Muscle layer of duodenum (tissue), 2 donors: ENCODE results near the gene CNN1.
"Not testable (repeated sequence)": the region's sequence is repeated elsewhere in the genome, so short reads cannot be mapped to it uniquely, and the experiment has no call there.

ENCODE experiments used
- H3K27ac ChIP-seq: one replicate; pipeline ENCODE4 v1.7.0; 2013; ENCODE audit warnings: mild to moderate bottlenecking, low read length
- H3K27me3 ChIP-seq: one replicate; pipeline ENCODE4 v1.7.0; 2013; ENCODE audit warnings: low read depth, mild to moderate bottlenecking, control low read depth, low read length
- H3K36me3 ChIP-seq, 2 donors: one replicate each; pipeline ENCODE4 v1.7.0; 2013; ENCODE audit warnings: low read length in 2 of 2, control low read depth in 1 of 2, mild to moderate bottlenecking in 1 of 2; ENCODE audit not compliant: insufficient read depth in 2 of 2, control insufficient read depth in 1 of 2
- H3K4me1 ChIP-seq, 2 donors: one replicate each; pipeline ENCODE4 v1.7.0; 2013; ENCODE audit warnings: low read length in 2 of 2, mild to moderate bottlenecking in 2 of 2, control low read depth in 1 of 2, moderate library complexity in 1 of 2; ENCODE audit not compliant: insufficient read depth in 2 of 2, control insufficient read depth in 1 of 2
- H3K4me3 ChIP-seq, 2 donors: one replicate each; pipeline ENCODE4 v1.7.0; 2013; ENCODE audit warnings: low read length in 2 of 2, low read depth in 1 of 2, mild to moderate bottlenecking in 1 of 2
- H3K9me3 ChIP-seq, 2 donors: one replicate each; pipeline ENCODE4 v1.7.0; 2013; ENCODE audit warnings: low read length in 2 of 2, control low read depth in 1 of 2, mild to moderate bottlenecking in 1 of 2; ENCODE audit not compliant: control insufficient read depth in 1 of 2
- donor health status: healthy.

The CNN1 gene

GRCh38 chr19:11555246-11555645 lies 16.6 kb downstream of the CNN1 start:
- Histone ChIP-seq H3K27me3 (no peaks in the 10 kb centered on the region), H3K4me1 (peaks cover 6 to 29% of the 10 kb centered on the region in 2 donors), H3K36me3 (peaks cover 10 to 26% of the 10 kb centered on the region in 2 donors), H3K9me3 (no peaks in the 10 kb centered on the region), H3K27ac (no peak overlapping the region), H3K4me3 (no peak overlapping the region)

GRCh38 chr19:11556634-11557420 lies 18.2 kb downstream of the CNN1 start:
- Histone ChIP-seq H3K36me3 (peaks cover 10 to 25% of the 10 kb centered on the region in 2 donors), H3K4me1 (peaks cover 6 to 34% of the 10 kb centered on the region in 2 donors), H3K27me3 (no peaks in the 10 kb centered on the region), H3K27ac (no peak overlapping the region), H3K4me3 (no peak overlapping the region), H3K9me3 (no peaks in the 10 kb centered on the region)

GRCh38 chr19:11558881-11559828 lies 20.5 kb downstream of the CNN1 start, which contains the start of gene ELOF1:
TSS of gene ELOF1 (minus strand) at chr19:11559230. CDS start at chr19:11554347, 4,883 bp downstream.
- Histone ChIP-seq H3K4me3 (peak within 1 kb of the TSS; percentile 91 to 99), H3K27me3 (no peaks in the 10 kb centered on the region), H3K27ac (peak within 1 kb of the TSS; percentile 74), H3K9me3 (no peaks in the 10 kb centered on the region), H3K4me1 (peaks cover 6 to 34% of the 10 kb centered on the region in 2 donors), H3K36me3 (peaks cover 5 to 11% of the 10 kb centered on the region in 2 donors)

GRCh38 chr19:11560404-11561051 lies 21.9 kb downstream of the CNN1 start:
- H3K36me3 ChIP-seq = peaks cover 2 to 3% of the 10 kb centered on the region in 2 donors
- no peak overlapping the region for H3K27ac ChIP-seq
- H3K4me3 ChIP-seq = no peak overlapping the region
- H3K9me3 ChIP-seq = no peaks in the 10 kb centered on the region
- peaks cover 6 to 31% of the 10 kb centered on the region in 2 donors for H3K4me1 ChIP-seq
- H3K27me3 ChIP-seq = no peaks in the 10 kb centered on the region

GRCh38 chr19:11563532-11563931 lies 24.9 kb downstream of the CNN1 start:
- Histone ChIP-seq H3K4me1 (peaks cover 0 to 13% of the 10 kb centered on the region in 2 donors), H3K27me3 (no peaks in the 10 kb centered on the region), H3K27ac (no peak overlapping the region), H3K36me3 (no peaks in the 10 kb centered on the region), H3K9me3 (no peaks in the 10 kb centered on the region), H3K4me3 (no peak overlapping the region)

GRCh38 chr19:11564082-11564807 lies 25.6 kb downstream of the CNN1 start:
- not testable (repeated sequence) for H3K27ac ChIP-seq, H3K4me3 ChIP-seq, H3K27me3 ChIP-seq, H3K9me3 ChIP-seq, H3K36me3 ChIP-seq
- peaks cover 0 to 10% of the 10 kb centered on the region in 2 donors for H3K4me1 ChIP-seq

GRCh38 chr19:11565649-11565980 lies 27.0 kb downstream of the CNN1 start:
- H3K27ac ChIP-seq, H3K36me3 ChIP-seq: not testable (repeated sequence)

GRCh38 chr19:11566164-11566563 lies 27.5 kb downstream of the CNN1 start:
- H3K9me3 ChIP-seq = no peaks in the 10 kb centered on the region
- H3K4me3 ChIP-seq = no peak overlapping the region
- no peaks in the 10 kb centered on the region for H3K36me3 ChIP-seq
- H3K27me3 ChIP-seq = no peaks in the 10 kb centered on the region
- H3K4me1 ChIP-seq = no peaks in the 10 kb centered on the region
- H3K27ac ChIP-seq = no peak overlapping the region

More at GRCh38 chr19:11565649-11565980, 27.0 kb downstream of the CNN1 start:
- H3K4me1 ChIP-seq, H3K4me3 ChIP-seq, H3K9me3 ChIP-seq, H3K27me3 ChIP-seq: not testable (repeated sequence)

- no peaks in the 10 kb centered on the region for H3K36me3 ChIP-seq
- no peaks in the 10 kb centered on the region for H3K27me3 ChIP-seq
- no peaks in the 10 kb centered on the region for H3K4me1 ChIP-seq
- no peaks in the 10 kb centered on the region for H3K9me3 ChIP-seq
- no peak overlapping the region for H3K4me3 ChIP-seq
- H3K27ac ChIP-seq = no peak overlapping the region
Observed at GRCh38 chr19:11570039-11570462, 31.4 kb downstream of the CNN1 start.

GRCh38 chr19:11573354-11573753 lies 34.7 kb downstream of the CNN1 start:
- not testable (repeated sequence) for H3K36me3 ChIP-seq, H3K27me3 ChIP-seq, H3K4me1 ChIP-seq, H3K9me3 ChIP-seq, H3K4me3 ChIP-seq, H3K27ac ChIP-seq
